ENCODE results near the gene RNF19B. TPM values are rescaled to one million over a fixed set of nuclear protein-coding genes. Genes with fewer than 3 reads are reported as not detected.
"Not testable (repeated sequence)": the region's sequence is repeated elsewhere in the genome, so short reads cannot be mapped to it uniquely, and the experiment has no call there.

The RNF19B gene
- total RNA-seq, 3 donors from 2014 or later (not counting 1 experiment from before 2014, with no cell fraction given), result 44.2 to 110 (median 54.3) TPM

DNA sequence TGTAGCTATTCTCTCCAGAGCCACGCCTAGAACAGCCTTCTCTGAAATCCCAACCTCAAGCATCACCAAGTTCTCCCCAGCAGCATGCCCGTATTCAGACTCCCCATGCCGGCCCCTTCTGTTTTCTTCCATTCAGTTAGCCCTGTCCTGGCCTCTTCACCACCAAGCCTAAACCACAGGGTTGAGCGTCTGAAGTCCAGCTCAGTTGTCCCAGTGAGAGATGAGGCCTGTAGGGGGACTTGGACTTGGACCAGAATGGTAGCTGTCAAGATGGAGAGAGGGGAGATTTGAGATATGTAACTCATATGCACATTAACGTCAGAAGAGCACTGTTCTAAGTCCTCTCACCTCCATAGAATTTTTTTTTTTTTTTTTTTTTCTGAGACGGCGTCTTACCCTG, 58.0 kb downstream of the RNF19B start:
- Mint-ChIP-seq H3K27ac (no peak overlapping the region), H3K4me1 (peaks cover 0 to 2% of the 10 kb centered on the region in 2 donors), H3K36me3 (no peaks in the 10 kb centered on the region), H3K9me3 (no peaks in the 10 kb centered on the region), H3K27me3 (ENCODE audit: low read depth in 2 of 2) (peaks cover 13 to 26% of the 10 kb centered on the region in 2 donors), H3K4me3 (no peak overlapping the region)
- ATAC-seq (no peak), DNase-seq (no peak)
- TF ChIP-seq CTCF (IDR thresholded peaks at IDR 0.05), result no peak
- Histone ChIP-seq H3K36me3 (ENCODE audit: control insufficient read depth, insufficient read depth, low read length) (no peaks in the 10 kb centered on the region), H3K27ac (ENCODE audit: low read length) (no peak overlapping the region), H3K4me1 (ENCODE audit: control insufficient read depth, insufficient read depth, low read length) (peaks cover 1% of the 10 kb centered on the region), H3K4me3 (ENCODE audit: low read length) (no peak overlapping the region), H3K9me3 (ENCODE audit: control insufficient read depth, insufficient read depth, low read length) (no peaks in the 10 kb centered on the region), H3K27me3 (ENCODE audit: control insufficient read depth, insufficient read depth, low read length) (peaks cover 5% of the 10 kb centered on the region)
- 81% methylated on average over 4 of the region's 7 CpGs for WGBS (ENCODE audit: insufficient coverage)
- intact Hi-C loops (cut with micrococcal nuclease), result no loop called here

DNA sequence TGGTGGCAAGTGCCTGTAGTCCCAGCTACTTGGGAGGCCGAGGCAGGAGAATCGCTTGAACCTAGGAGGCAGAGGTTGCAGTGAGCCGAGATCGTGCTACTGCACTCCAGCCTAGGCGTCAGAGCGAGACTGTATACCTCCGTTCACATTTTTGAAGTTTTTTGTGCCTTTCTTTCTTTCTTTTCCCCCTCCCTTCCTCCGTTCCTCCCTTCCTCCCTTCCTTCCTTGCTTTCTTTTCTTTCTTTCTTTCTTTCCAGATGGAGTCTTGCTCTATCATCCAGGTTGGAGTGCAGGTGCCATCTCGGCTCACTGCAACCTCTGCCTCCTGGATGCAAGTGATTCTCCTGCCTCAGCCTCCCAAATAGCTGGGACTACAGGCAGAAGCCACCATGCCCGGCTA, 59.0 kb downstream of the RNF19B start:
- H3K4me1 ChIP-seq (ENCODE audit: control insufficient read depth, insufficient read depth, low read length); H3K36me3 Mint-ChIP-seq; H3K27ac ChIP-seq (ENCODE audit: low read length); H3K36me3 ChIP-seq (ENCODE audit: control insufficient read depth, insufficient read depth, low read length); ATAC-seq; H3K9me3 ChIP-seq (ENCODE audit: control insufficient read depth, insufficient read depth, low read length); H3K9me3 Mint-ChIP-seq; H3K27ac Mint-ChIP-seq; H3K4me1 Mint-ChIP-seq; H3K4me3 ChIP-seq (ENCODE audit: low read length); H3K4me3 Mint-ChIP-seq; intact Hi-C loops (cut with micrococcal nuclease); DNase-seq: not testable (repeated sequence)
- H3K27me3 Mint-ChIP-seq (ENCODE audit: low read depth in 2 of 2), result peaks cover 18 to 30% of the 10 kb centered on the region in 2 donors
- peaks cover 12% of the 10 kb centered on the region for H3K27me3 ChIP-seq (ENCODE audit: control insufficient read depth, insufficient read depth, low read length)
- 82% methylated on average over 10 of the region's 10 CpGs for WGBS (ENCODE audit: insufficient coverage)

- no peak for DNase-seq
- H3K4me1 Mint-ChIP-seq, result peaks cover 4 to 10% of the 10 kb centered on the region in 2 donors
- Histone ChIP-seq H3K9me3 (ENCODE audit: control insufficient read depth, insufficient read depth, low read length) (no peaks in the 10 kb centered on the region), H3K27me3 (ENCODE audit: control insufficient read depth, insufficient read depth, low read length) (peaks cover 19% of the 10 kb centered on the region), H3K4me1 (ENCODE audit: control insufficient read depth, insufficient read depth, low read length) (peaks cover 11% of the 10 kb centered on the region), H3K4me3 (ENCODE audit: low read length) (no peak overlapping the region), H3K36me3 (ENCODE audit: control insufficient read depth, insufficient read depth, low read length) (no peaks in the 10 kb centered on the region), H3K27ac (ENCODE audit: low read length) (no peak overlapping the region)
- no peaks in the 10 kb centered on the region for H3K9me3 Mint-ChIP-seq
- ATAC-seq, result no peak
- 83% methylated on average over 2 of the region's 2 CpGs for WGBS (ENCODE audit: insufficient coverage)
- intact Hi-C loops (cut with micrococcal nuclease), result no loop called here
- H3K27me3 Mint-ChIP-seq (ENCODE audit: low read depth in 2 of 2), result peaks cover 22 to 26% of the 10 kb centered on the region in 2 donors
- no peak overlapping the region for H3K4me3 Mint-ChIP-seq
- no peak for TF ChIP-seq CTCF (IDR thresholded peaks at IDR 0.05)
- H3K36me3 Mint-ChIP-seq, result no peaks in the 10 kb centered on the region
- H3K27ac Mint-ChIP-seq, result no peak overlapping the region
Observed at GRCh38 chr1:32904797-32905196, 59.8 kb downstream of the RNF19B start.

- peaks cover 4 to 10% of the 10 kb centered on the region in 2 donors for H3K4me1 Mint-ChIP-seq
- Histone ChIP-seq H3K27ac (ENCODE audit: low read length) (no peak overlapping the region), H3K9me3 (ENCODE audit: control insufficient read depth, insufficient read depth, low read length) (no peaks in the 10 kb centered on the region), H3K36me3 (ENCODE audit: control insufficient read depth, insufficient read depth, low read length) (no peaks in the 10 kb centered on the region), H3K27me3 (ENCODE audit: control insufficient read depth, insufficient read depth, low read length) (peaks cover 25% of the 10 kb centered on the region), H3K4me3 (ENCODE audit: low read length) (no peak overlapping the region), H3K4me1 (ENCODE audit: control insufficient read depth, insufficient read depth, low read length) (peaks cover 11% of the 10 kb centered on the region)
- no peak for DNase-seq
- H3K27ac Mint-ChIP-seq, result no peak overlapping the region
- 58% methylated on average over 2 of the region's 3 CpGs for WGBS (ENCODE audit: insufficient coverage)
- H3K27me3 Mint-ChIP-seq (ENCODE audit: low read depth in 2 of 2), result peaks cover 23 to 26% of the 10 kb centered on the region in 2 donors
- TF ChIP-seq CTCF (IDR thresholded peaks at IDR 0.05), result no peak
- ATAC-seq, result no peak
- H3K9me3 Mint-ChIP-seq, result no peaks in the 10 kb centered on the region
- no peak overlapping the region for H3K4me3 Mint-ChIP-seq
- no peaks in the 10 kb centered on the region for H3K36me3 Mint-ChIP-seq
- intact Hi-C loops (cut with micrococcal nuclease), result no loop called here
Observed at GRCh38 chr1:32903991-32904785, 60.4 kb downstream of the RNF19B start.

Data from natural killer cell (primary cell).